Spleen (tissue), 11 donors: ENCODE measurements around the gene ZDHHC11B. TPM values are rescaled to one million over a fixed set of nuclear protein-coding genes. Genes with fewer than 3 reads are reported as not detected.
A peak's percentile ranks its signal among the peaks of the same experiment; 100 is the strongest.
"Not testable (repeated sequence)": the region's sequence is repeated elsewhere in the genome, so short reads cannot be mapped to it uniquely, and the experiment has no call there.

Source experiments
- DNase-seq: peaks from one replicate; pipeline ENCODE4 v3.0.0-alpha.2; 2020
- H3K27ac ChIP-seq, 8 donors: fragments of 200-600 bp; sonication (generic) in 7 of 8; 1 replicate in 4 of 8; 2 replicates in 4 of 8; pipeline versions ENCODE4 v1.5.0 to v1.8.0; 2016 to 2021; ENCODE audit warnings: inconsistent platforms in 4 of 8, mild to moderate bottlenecking in 4 of 8, moderate library complexity in 1 of 8
- H3K27me3 ChIP-seq, 7 donors: fragments of 200-600 bp; sonication (generic) in 6 of 7; replicated peaks in 1 of 7; 1 replicate in 4 of 7; 2 replicates in 3 of 7; pipeline versions ENCODE4 v1.5.0 to v1.8.0; 2016 to 2021; ENCODE audit warnings: inconsistent platforms in 3 of 7, mild to moderate bottlenecking in 1 of 7
- H3K36me3 ChIP-seq, 6 donors: fragments of 200-600 bp; sonication (generic) in 5 of 6; 1 replicate in 4 of 6; 2 replicates in 2 of 6; pipeline versions ENCODE4 v1.5.0 to v1.8.0; 2016 to 2021; ENCODE audit warnings: inconsistent platforms in 2 of 6
- H3K4me1 ChIP-seq, 6 donors: fragments of 200-600 bp; sonication (generic) in 5 of 6; 1 replicate in 3 of 6; 2 replicates in 3 of 6; pipeline versions ENCODE4 v1.5.0 to v1.8.0; 2016 to 2021; ENCODE audit warnings: inconsistent platforms in 3 of 6
- H3K4me3 ChIP-seq, 8 donors: fragments of 200-600 bp; sonication (generic) in 7 of 8; 1 replicate in 4 of 8; 2 replicates in 4 of 8; pipeline versions ENCODE4 v1.5.0 to v1.8.0; 2016 to 2021; ENCODE audit warnings: inconsistent platforms in 4 of 8, mild to moderate bottlenecking in 4 of 8, moderate library complexity in 2 of 8
- H3K9me3 ChIP-seq, 8 donors: fragments of 200-600 bp; sonication (generic) in 7 of 8; 1 replicate in 4 of 8; 2 replicates in 4 of 8; pipeline versions ENCODE4 v1.5.0 to v1.8.0; 2016 to 2021; ENCODE audit warnings: inconsistent platforms in 4 of 8
- WGBS, 5 donors: extraction: QIAGEN DNeasy Blood & Tissue Kit in 3 of 5; methylation state at CpG; one replicate each; pipeline versions ENCODE4 v1.1.5 to v1.1.7; 2013 to 2018; 5-methylcytosine and 5-hydroxymethylcytosine counted together
- intact Hi-C: fragments of 100-400 bp; cut with DNase I; formaldehyde crosslinking; loops from one replicate; pipeline ENCODE4 v1.15.0; 2023; ENCODE audit warnings: low total_unique reads
- polyA plus RNA-seq, 3 donors: library from polyadenylated mRNA; stranded (reverse); fragments of 200-250 nt; gene quantifications; one replicate each; pipeline ENCODE4 v1.2.1, GENCODE V29; 2013
- total RNA-seq, 7 donors: library from RNA; depleted of rRNA in 3 of 7; stranded (reverse); fragments of >200 nt in 3 of 7; fragmentation: NEBNext Ultra II Directional in 4 of 7; extraction: Animal tissue kit (Norgen Biotek cat#: 25700) in 4 of 7; gene quantifications; one replicate each; pipeline versions ENCODE4 v1.1.0 to v1.2.1, GENCODE V29; 2016 to 2021
- donor health status: healthy with polysubstance abuse.
- donor health status: DM: no; HTN: no; CAD: no; lungs with moderate emphysema.
- donor health status: DM: no; HTN: no; CAD: no.
- donor health status: Bipolar disorder and iron deficiency.
- donor health status: healthy.
- donor health status: DM: no; HTN: no; CAD: no.
- donor health status: DM: yes; HTN: yes; CAD: no.

The ZDHHC11B gene
- total and polyA plus RNA-seq, 10 donors, result 0.97 to 74.3 (median 4.7) TPM

DNA sequence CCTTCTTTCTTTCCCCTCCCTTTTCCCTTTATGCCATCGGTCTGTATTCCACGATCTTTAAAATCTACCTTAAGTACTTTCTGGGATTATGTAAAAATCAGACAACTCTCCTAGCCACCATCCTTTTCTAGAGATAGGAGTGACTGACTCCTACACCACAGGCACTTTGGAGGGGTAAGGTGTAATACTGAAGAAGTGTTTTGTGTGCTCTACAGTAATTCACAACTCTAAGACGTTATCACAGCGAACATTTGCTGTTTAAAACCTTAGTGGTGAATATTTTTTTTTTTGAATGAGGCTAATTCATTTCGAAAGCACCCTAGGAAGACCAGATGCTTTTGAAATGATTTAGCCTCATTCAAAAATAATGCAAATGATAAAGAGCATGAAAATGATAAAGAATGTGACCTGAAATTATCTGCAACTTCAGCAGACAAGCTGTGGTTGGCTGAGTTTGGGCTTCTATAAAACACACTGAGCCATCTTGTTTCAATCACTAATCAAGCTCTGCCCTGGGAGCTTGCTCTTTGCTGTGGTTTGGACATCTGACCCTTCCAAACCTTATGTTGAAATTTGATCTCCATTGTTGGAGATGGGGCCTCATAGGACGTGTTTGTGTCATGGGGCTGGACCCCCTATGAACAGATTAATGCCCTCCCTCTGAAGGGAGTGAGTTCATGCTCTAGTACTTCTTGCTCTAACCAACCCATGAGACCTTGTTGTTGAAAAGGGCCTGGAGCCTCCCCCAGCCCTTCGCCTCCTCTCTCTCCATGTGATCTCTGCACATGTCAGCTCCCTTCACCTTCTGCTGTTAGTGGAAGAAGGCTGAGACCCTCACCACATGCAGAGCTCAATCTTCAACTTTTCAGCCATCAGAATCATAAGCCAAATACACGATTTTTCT, 70.1 kb downstream of the ZDHHC11B start:
- H3K4me1 ChIP-seq, H3K4me3 ChIP-seq, H3K36me3 ChIP-seq, DNase-seq, H3K27ac ChIP-seq, intact Hi-C loops: not testable (repeated sequence)
- peaks cover 0 to 16% (median 11%) of the 10 kb centered on the region in 8 donors for H3K9me3 ChIP-seq
- 54 to 82% (median 75%) methylated on average over 5 to 8 of the region's 8 CpGs for WGBS, 5 donors
- H3K27me3 ChIP-seq, result peaks cover 0 to 11% (median 0%) of the 10 kb centered on the region in 7 donors

DNA sequence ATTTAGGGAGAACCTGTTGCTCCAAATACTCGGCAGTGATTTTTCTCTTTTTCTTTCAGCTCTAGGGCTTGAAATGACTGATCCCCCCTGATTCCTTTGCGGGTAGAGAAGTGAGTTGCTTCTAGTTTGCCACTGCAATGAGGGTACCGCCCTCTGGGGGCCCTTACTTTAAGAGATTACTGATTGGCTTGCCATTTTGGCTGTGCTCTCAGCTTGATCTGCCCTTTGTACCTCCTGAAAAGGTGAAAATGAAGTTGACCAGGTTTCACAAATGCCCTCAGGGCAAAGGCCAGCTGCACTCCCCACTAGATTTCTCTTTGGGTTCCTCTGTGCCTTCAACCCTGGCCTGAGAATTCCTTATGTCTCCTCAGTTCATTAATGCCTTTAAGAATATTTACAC, 70.8 kb downstream of the ZDHHC11B start:
- H3K4me3 ChIP-seq, intact Hi-C loops, H3K9me3 ChIP-seq, H3K36me3 ChIP-seq, H3K4me1 ChIP-seq, DNase-seq, H3K27ac ChIP-seq: not testable (repeated sequence)
- H3K27me3 ChIP-seq, result peaks cover 0 to 11% (median 0%) of the 10 kb centered on the region in 7 donors
- WGBS, 5 donors, result 47 to 66% (median 54%) methylated on average over 2 to 3 of the region's 3 CpGs

- not testable (repeated sequence) for DNase-seq
Measured at GRCh38 chr5:708848-709517, 75.5 kb downstream of the ZDHHC11B start.

DNA sequence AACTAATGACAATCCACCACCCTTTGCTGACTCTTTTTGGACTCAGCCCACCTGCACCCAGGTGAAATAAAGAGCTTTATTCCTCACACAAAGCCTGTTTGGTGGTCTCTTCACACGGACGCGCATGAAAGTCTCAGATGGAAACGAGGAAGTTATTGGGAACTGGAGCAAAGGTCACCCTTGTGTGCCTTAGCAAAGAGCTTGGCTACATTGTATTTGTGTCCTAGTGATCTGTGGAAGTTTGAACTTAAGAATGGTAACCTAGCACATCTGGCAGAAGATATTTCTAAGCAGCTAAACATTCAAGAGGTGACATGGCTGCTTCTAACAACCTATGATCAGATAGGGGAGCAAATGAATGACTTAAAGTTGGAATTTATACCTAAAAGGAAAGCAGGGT, 76.2 kb downstream of the ZDHHC11B start:
- H3K4me1 ChIP-seq, H3K4me3 ChIP-seq, DNase-seq, intact Hi-C loops, H3K27ac ChIP-seq, H3K27me3 ChIP-seq, H3K9me3 ChIP-seq, H3K36me3 ChIP-seq: not testable (repeated sequence)
- WGBS, 5 donors, result 80 to 86% (median 84%) methylated on average over 4 of the region's 4 CpGs

More at GRCh38 chr5:708848-709517, 75.5 kb downstream of the ZDHHC11B start:
- H3K27me3 ChIP-seq, H3K4me1 ChIP-seq, H3K9me3 ChIP-seq, H3K4me3 ChIP-seq, intact Hi-C loops, H3K36me3 ChIP-seq, H3K27ac ChIP-seq: not testable (repeated sequence)
- WGBS, 5 donors, result 88 to 95% (median 90%) methylated on average over 2 to 3 of the region's 3 CpGs

GRCh38 chr5:706127-706526, 78.4 kb downstream of the ZDHHC11B start:
- DNase-seq, result not testable (repeated sequence)

DNA sequence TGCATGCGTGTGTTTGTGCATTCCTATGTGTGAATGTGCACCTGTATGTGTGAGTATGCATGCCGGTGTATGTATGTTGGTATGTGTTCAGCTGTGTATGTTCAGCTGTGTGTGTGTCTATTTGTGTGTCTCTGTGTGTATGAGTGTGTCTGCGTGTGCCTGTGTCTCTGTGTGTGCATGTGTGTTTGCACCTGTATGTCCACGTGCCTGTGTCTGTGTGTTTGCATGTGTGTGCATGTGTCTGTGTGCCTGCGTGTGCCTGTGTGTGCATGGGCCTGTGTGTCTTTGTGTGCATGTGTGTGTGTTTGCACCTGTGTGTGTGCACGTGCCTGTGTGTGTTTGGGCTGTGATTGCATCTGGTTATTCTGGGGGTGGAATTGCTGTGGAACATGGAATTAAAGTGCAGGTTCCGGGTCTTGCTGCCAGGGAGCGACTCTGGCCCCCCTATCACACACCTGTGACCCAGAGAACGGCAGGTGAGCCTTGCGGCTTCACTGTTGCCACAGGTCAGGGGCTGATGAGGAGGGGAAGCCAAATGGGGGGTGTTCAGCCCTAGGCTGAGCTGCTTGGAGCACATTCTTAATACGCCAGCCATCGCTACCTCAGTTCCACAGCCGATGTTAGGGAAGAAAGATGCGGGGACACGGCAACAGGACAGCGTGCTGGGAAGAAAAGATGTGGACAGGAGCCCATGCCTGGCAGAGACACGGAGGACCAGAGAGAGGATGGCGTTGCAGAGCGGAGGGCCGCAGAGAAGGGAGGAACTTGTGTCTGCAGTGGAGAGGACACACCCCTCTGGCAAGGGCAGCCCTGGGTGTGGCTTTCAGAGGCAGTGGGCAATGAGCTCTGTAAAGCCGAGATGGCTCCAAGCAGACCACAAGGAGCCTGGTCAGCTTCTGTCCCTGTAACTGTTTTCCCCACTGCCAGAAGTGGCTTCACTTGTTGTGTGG, 87.5 kb downstream of the ZDHHC11B start:
- Histone ChIP-seq H3K27me3 (peaks cover 0 to 18% (median 0%) of the 10 kb centered on the region in 7 donors), H3K4me1 (peaks cover 0 to 12% (median 5%) of the 10 kb centered on the region in 6 donors), H3K9me3 (peaks cover 0 to 12% (median 3%) of the 10 kb centered on the region in 8 donors)
- DNase-seq, H3K27ac ChIP-seq, intact Hi-C loops, H3K4me3 ChIP-seq, H3K36me3 ChIP-seq: not testable (repeated sequence)
- WGBS, 5 donors, result 82 to 92% (median 84%) methylated on average over 14 to 20 of the region's 21 CpGs

More at GRCh38 chr5:706127-706526, 78.4 kb downstream of the ZDHHC11B start:
- 33 to 68% (median 59%) methylated on average over 7 of the region's 7 CpGs for WGBS, 5 donors
- H3K27me3 ChIP-seq, H3K36me3 ChIP-seq, intact Hi-C loops, H3K4me1 ChIP-seq, H3K9me3 ChIP-seq, H3K4me3 ChIP-seq, H3K27ac ChIP-seq: not testable (repeated sequence)

- DNase-seq, H3K36me3 ChIP-seq, H3K27ac ChIP-seq, H3K4me3 ChIP-seq, intact Hi-C loops: not testable (repeated sequence)
- H3K4me1 ChIP-seq, result peaks cover 0 to 12% (median 5%) of the 10 kb centered on the region in 6 donors
- peaks cover 0 to 12% (median 3%) of the 10 kb centered on the region in 8 donors for H3K9me3 ChIP-seq
- peaks cover 0 to 18% (median 0%) of the 10 kb centered on the region in 7 donors for H3K27me3 ChIP-seq
- 81 to 95% (median 92%) methylated on average over 2 to 6 of the region's 8 CpGs for WGBS, 5 donors
Measured at GRCh38 chr5:696191-696590, 88.3 kb downstream of the ZDHHC11B start.

DNA sequence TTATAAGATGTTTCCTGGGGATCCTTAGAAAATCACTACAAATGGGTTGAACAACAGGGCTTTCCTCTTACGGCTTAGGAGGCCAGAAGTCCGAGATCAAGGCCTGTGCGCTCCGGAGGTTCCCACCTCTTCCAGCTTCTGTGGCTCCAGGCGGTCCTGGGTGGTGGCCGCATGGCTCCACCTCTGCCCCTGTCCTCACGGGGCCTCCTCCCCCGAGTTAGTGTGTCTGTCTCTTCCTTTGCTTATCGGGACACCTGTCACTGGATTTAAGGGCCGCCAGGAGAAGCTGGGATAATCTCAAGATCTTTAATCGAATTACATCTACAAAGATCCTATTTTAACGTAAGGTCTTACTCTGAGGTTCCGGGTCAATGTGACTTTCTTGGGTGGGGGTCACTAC, 89.1 kb downstream of the ZDHHC11B start:
- H3K36me3 ChIP-seq, intact Hi-C loops, H3K27ac ChIP-seq, DNase-seq, H3K4me3 ChIP-seq: not testable (repeated sequence)
- Histone ChIP-seq H3K9me3 (peaks cover 0 to 12% (median 3%) of the 10 kb centered on the region in 8 donors), H3K27me3 (peaks cover 0 to 18% (median 0%) of the 10 kb centered on the region in 7 donors), H3K4me1 (peaks cover 0 to 12% (median 5%) of the 10 kb centered on the region in 6 donors)
- WGBS, 5 donors, result 78 to 92% (median 83%) methylated on average over 7 to 9 of the region's 13 CpGs; no CpG with 5 or more reads in 2 of the 5 donors

DNA sequence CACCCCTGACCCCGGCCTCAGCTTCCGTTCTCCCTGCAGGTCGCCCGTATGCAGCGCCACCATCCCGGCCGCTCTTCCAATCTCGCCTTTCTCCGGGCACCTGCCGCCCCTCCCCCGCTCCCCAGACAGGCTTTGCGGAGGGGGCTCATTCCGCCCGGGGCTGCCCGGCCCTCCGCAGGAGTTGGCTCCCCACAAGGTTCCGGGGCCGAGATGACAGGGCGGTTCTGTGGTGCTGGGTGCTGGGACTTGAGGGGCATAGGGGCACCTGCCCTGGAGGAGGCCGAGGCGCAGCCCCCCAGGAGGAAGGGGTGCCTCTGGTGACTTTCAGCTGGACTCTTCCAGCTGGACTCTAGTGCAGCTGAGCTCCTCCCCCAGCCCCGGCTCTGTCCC, 90.5 kb downstream of the ZDHHC11B start:
- 0 to 9% (median 3%) methylated on average over 1 to 14 of the region's 22 CpGs for WGBS, 5 donors
- intact Hi-C loops, H3K36me3 ChIP-seq, H3K27ac ChIP-seq, H3K9me3 ChIP-seq: not testable (repeated sequence)
- Histone ChIP-seq H3K27me3 (peaks cover 0 to 18% (median 0%) of the 10 kb centered on the region in 7 donors), H3K4me3 (peak overlapping the region in 5 of 8 donors; percentile 48 to 83 (median 54)), H3K4me1 (peaks cover 0 to 12% (median 5%) of the 10 kb centered on the region in 6 donors)
- peak; percentile 80 for DNase-seq
